Endometrium (tissue), 2 donors: ENCODE measurements around the gene KCTD4.
"Not testable (repeated sequence)": the region's sequence is repeated elsewhere in the genome, so short reads cannot be mapped to it uniquely, and the experiment has no call there.

Experiments used
- FAIRE-seq: peaks from 2 replicates; lab custom pipeline; 2012; peaks lifted over from hg19 to GRCh38; lab: Jason Lieb, UNC
- donor health status: control.
- donor health status: control.

Gene KCTD4

GRCh38 chr13:45200701-45201232 is at the start of gene KCTD4:
Gene KCTD4 (minus strand): TSS chr13:45201045. CDS start chr13:45194567, 6,478 bp downstream.
- FAIRE-seq = no peak

GRCh38 chr13:45249662-45250061 is 48.8 kb upstream of the KCTD4 start:
- FAIRE-seq = no peak

GRCh38 chr13:45244736-45245135 is 43.9 kb upstream of the KCTD4 start:
- not testable (repeated sequence) for FAIRE-seq

GRCh38 chr13:45243077-45243476 is 42.2 kb upstream of the KCTD4 start:
- no peak for FAIRE-seq

GRCh38 chr13:45242524-45242923 is 41.7 kb upstream of the KCTD4 start:
- FAIRE-seq = no peak

- no peak for FAIRE-seq
Observed at GRCh38 chr13:45242070-45242469, 41.2 kb upstream of the KCTD4 start.

GRCh38 chr13:45240143-45240542 is 39.3 kb upstream of the KCTD4 start:
- FAIRE-seq = no peak

- FAIRE-seq = no peak
Observed at GRCh38 chr13:45238945-45239795, 38.3 kb upstream of the KCTD4 start.

GRCh38 chr13:45232591-45232990 is 31.7 kb upstream of the KCTD4 start:
- FAIRE-seq = no peak

- no peak for FAIRE-seq
Observed at GRCh38 chr13:45231722-45232121, 30.9 kb upstream of the KCTD4 start.

GRCh38 chr13:45231305-45231704 is 30.5 kb upstream of the KCTD4 start:
- no peak for FAIRE-seq

GRCh38 chr13:45229172-45229571 is 28.3 kb upstream of the KCTD4 start:
- FAIRE-seq = no peak

GRCh38 chr13:45228002-45228401 is 27.2 kb upstream of the KCTD4 start:
- FAIRE-seq = no peak

- FAIRE-seq = no peak
Observed at GRCh38 chr13:45226024-45226423, 25.2 kb upstream of the KCTD4 start.

- FAIRE-seq = no peak
Observed at GRCh38 chr13:45225370-45225769, 24.5 kb upstream of the KCTD4 start.

- FAIRE-seq = no peak
Observed at GRCh38 chr13:45224176-45224575, 23.3 kb upstream of the KCTD4 start.

GRCh38 chr13:45222919-45223318 is 22.1 kb upstream of the KCTD4 start:
- no peak for FAIRE-seq

GRCh38 chr13:45222516-45222915 is 21.7 kb upstream of the KCTD4 start:
- no peak for FAIRE-seq

GRCh38 chr13:45220403-45220802 is 19.6 kb upstream of the KCTD4 start:
- no peak for FAIRE-seq

GRCh38 chr13:45219938-45220375 is 19.1 kb upstream of the KCTD4 start:
- FAIRE-seq = no peak

- FAIRE-seq = no peak
Observed at GRCh38 chr13:45219123-45219891, 18.5 kb upstream of the KCTD4 start.

- FAIRE-seq = no peak
Observed at GRCh38 chr13:45218689-45219088, 17.8 kb upstream of the KCTD4 start.

- FAIRE-seq = no peak
Observed at GRCh38 chr13:45216193-45216592, 15.3 kb upstream of the KCTD4 start.
